HL-60 (cell line): ENCODE results near the gene RCC2.

Source experiments
- GABPA ChIP-seq: IDR thresholded peaks from 2 replicates; pipeline ENCODE4 v1.6.1; 2012; ENCODE audit warnings: low read depth
- POLR2AphosphoS5 ChIP-seq: IDR thresholded peaks from 2 replicates; pipeline ENCODE4 v1.6.1; 2012; ENCODE audit warnings: low read depth
- REST ChIP-seq: IDR thresholded peaks from 2 replicates; pipeline ENCODE4 v1.6.1; 2012; ENCODE audit warnings: low read depth; ENCODE audit not compliant: insufficient replicate concordance
- SPI1 ChIP-seq: IDR thresholded peaks from 2 replicates; pipeline ENCODE4 v1.6.1; 2012; ENCODE audit warnings: low read depth, mild to moderate bottlenecking, borderline replicate concordance
- TF ChIP-seq, protein P1 (sequence below): IDR thresholded peaks from one replicate; pipeline ENCODE4 v1.5.1; 2011; ENCODE audit warnings: low read length, control low read depth, inconsistent platforms; ENCODE audit not compliant: insufficient read depth

DNA sequence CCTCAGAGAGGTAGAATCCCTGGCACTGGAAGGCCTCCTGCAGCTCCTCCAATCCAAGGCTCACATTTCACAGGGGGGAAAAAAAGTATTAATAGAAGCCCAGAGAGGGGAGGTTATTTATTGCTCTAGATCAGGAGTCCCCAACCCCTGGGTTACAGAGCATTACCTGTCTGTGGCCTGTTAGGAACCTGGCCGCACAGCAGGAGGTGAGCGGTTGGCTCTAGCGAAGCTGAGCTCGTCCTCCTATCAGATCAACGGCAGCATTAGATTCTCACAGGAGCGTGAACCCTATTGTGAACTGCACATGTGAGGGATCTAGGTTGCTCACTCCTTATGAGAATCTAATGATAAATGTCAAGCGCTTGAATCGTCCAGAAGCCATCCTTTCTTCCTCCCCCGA is 46.8 kb upstream of the RCC2 start:
- TF ChIP-seq, protein P1, sequence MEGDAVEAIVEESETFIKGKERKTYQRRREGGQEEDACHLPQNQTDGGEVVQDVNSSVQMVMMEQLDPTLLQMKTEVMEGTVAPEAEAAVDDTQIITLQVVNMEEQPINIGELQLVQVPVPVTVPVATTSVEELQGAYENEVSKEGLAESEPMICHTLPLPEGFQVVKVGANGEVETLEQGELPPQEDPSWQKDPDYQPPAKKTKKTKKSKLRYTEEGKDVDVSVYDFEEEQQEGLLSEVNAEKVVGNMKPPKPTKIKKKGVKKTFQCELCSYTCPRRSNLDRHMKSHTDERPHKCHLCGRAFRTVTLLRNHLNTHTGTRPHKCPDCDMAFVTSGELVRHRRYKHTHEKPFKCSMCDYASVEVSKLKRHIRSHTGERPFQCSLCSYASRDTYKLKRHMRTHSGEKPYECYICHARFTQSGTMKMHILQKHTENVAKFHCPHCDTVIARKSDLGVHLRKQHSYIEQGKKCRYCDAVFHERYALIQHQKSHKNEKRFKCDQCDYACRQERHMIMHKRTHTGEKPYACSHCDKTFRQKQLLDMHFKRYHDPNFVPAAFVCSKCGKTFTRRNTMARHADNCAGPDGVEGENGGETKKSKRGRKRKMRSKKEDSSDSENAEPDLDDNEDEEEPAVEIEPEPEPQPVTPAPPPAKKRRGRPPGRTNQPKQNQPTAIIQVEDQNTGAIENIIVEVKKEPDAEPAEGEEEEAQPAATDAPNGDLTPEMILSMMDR = no peak
- TF ChIP-seq POLR2AphosphoS5 (no peak), REST (no peak), GABPA (no peak), SPI1 (no peak)
